IMR-90 (cell line): ENCODE results near the gene SCYGR3. TPM values are rescaled to one million over a fixed set of nuclear protein-coding genes. Genes with fewer than 3 reads are reported as not detected.

Source experiments
- ATAC-seq: fragments of 200-7000 bp; cut with Tn5 transposase; 2 replicates; pipeline ENCODE4 v1.9.1; 2020; ENCODE audit warnings: low read depth, mild to moderate bottlenecking, moderate library complexity
- BruUV-seq: library from RNA; stranded (reverse); fragments of 400-500 nt; replicated peaks from 2 replicates; lab custom pipeline; 2021; lab: Mats Ljungman, UMichigan
- CTCF ChIA-PET: fragments of 300-600 bp; formaldehyde crosslinking; extraction: SDS; loops from one replicate; lab custom pipeline; 2021; ENCODE audit warnings: antibody characterized with exemption; lab: Yijun Ruan, JAX
- POLR2A ChIA-PET: fragments of 300-600 bp; sonication (Branson Sonifier 250); formaldehyde crosslinking; loops from one replicate; lab custom pipeline; 2022; ENCODE audit warnings: antibody characterized with exemption; ENCODE audit not compliant: unreplicated experiment; lab: Charles Lee
- DNase-seq: peaks from one replicate; pipeline ENCODE4 v3.0.0; 2013
- H2AFZ ChIP-seq: replicated peaks from 2 replicates; pipeline ENCODE3; 2013; ENCODE audit warnings: low read length, mild to moderate bottlenecking; ENCODE audit not compliant: poor library complexity
- H2AK5ac ChIP-seq: 2 replicates; pipeline ENCODE4 v1.6.1; 2013; ENCODE audit warnings: low read depth, low read length, inconsistent platforms
- H2AK9ac ChIP-seq: replicated peaks from 2 replicates; pipeline ENCODE3; 2013; ENCODE audit warnings: mild to moderate bottlenecking, low read depth, low read length, moderate library complexity; ENCODE audit not compliant: poor library complexity
- H2BK120ac ChIP-seq: 2 replicates; pipeline ENCODE4 v1.6.1; 2013; ENCODE audit warnings: low read depth, low read length, inconsistent platforms
- H2BK15ac ChIP-seq: 3 replicates; pipeline ENCODE4 v1.6.1; 2013; ENCODE audit warnings: low read depth, low read length, inconsistent platforms
- H2BK20ac ChIP-seq: 2 replicates; pipeline ENCODE4 v1.6.1; 2013; ENCODE audit warnings: low read depth, mild to moderate bottlenecking, inconsistent platforms, low read length, moderate library complexity
- H2BK5ac ChIP-seq: 2 replicates; pipeline ENCODE4 v1.6.1; 2013; ENCODE audit warnings: mild to moderate bottlenecking, low read depth, low read length, inconsistent platforms; ENCODE audit not compliant: poor library complexity, severe bottlenecking
- H3K14ac ChIP-seq: replicated peaks from 2 replicates; pipeline ENCODE4 v1.6.1; 2013; ENCODE audit warnings: low read depth, low read length, inconsistent platforms
- H3K18ac ChIP-seq: 2 replicates; pipeline ENCODE4 v1.6.1; 2013; ENCODE audit warnings: low read depth, low read length, control low read depth
- H3K23ac ChIP-seq: 2 replicates; pipeline ENCODE4 v1.6.1; 2013; ENCODE audit warnings: low read depth, low read length, inconsistent platforms
- H3K27ac ChIP-seq: 2 replicates; pipeline ENCODE4 v1.5.1; 2013; ENCODE audit warnings: mild to moderate bottlenecking, control low read depth, low read length; ENCODE audit not compliant: insufficient read depth
- H3K27me3 ChIP-seq: 2 replicates; pipeline ENCODE4 v1.6.1; 2013; ENCODE audit warnings: low read length; ENCODE audit not compliant: control insufficient read depth, insufficient read depth
- H3K36me3 ChIP-seq: 2 replicates; pipeline ENCODE4 v1.6.1; 2013; ENCODE audit warnings: low read length, mixed read lengths; ENCODE audit not compliant: control insufficient read depth, insufficient read depth
- H3K4ac ChIP-seq: 2 replicates; pipeline ENCODE4 v1.6.1; 2013; ENCODE audit warnings: low read depth, low read length, inconsistent platforms
- H3K4me1 ChIP-seq: 2 replicates; pipeline ENCODE4 v1.6.1; 2013; ENCODE audit warnings: low read length, mixed read lengths; ENCODE audit not compliant: control insufficient read depth, insufficient read depth
- H3K4me2 ChIP-seq: 2 replicates; pipeline ENCODE4 v1.6.1; 2013; ENCODE audit warnings: low read depth, mild to moderate bottlenecking, control low read depth, low read length, moderate library complexity
- H3K4me3 ChIP-seq: 2 replicates; pipeline ENCODE4 v1.5.1; 2013; ENCODE audit warnings: low read depth, mild to moderate bottlenecking, control low read depth, low read length, moderate library complexity; ENCODE audit not compliant: insufficient read depth
- H3K56ac ChIP-seq: 2 replicates; pipeline ENCODE4 v1.6.1; 2013; ENCODE audit warnings: low read length, inconsistent platforms; ENCODE audit not compliant: insufficient read depth; ENCODE audit errors: extremely low read depth
- H3K79me1 ChIP-seq, 2 experiments: 2 replicates each; pipeline ENCODE4 v1.6.1; 2013; ENCODE audit warnings: low read length in 2 of 2, inconsistent platforms in 1 of 2, low read depth in 1 of 2
- H3K9ac ChIP-seq: 2 replicates; pipeline ENCODE4 v1.6.1; 2013; ENCODE audit warnings: low read depth, low read length, control low read depth
- H3K9me1 ChIP-seq: 2 replicates; pipeline ENCODE4 v1.6.1; 2013; ENCODE audit warnings: low read length, inconsistent platforms; ENCODE audit not compliant: insufficient read depth
- H3K9me3 ChIP-seq: 2 replicates; pipeline ENCODE4 v1.6.1; 2013; ENCODE audit warnings: low read length; ENCODE audit not compliant: control insufficient read depth, insufficient read depth
- H4K20me1 ChIP-seq: 2 replicates; pipeline ENCODE4 v1.6.1; 2013; ENCODE audit warnings: low read length, inconsistent platforms; ENCODE audit not compliant: insufficient read depth
- H4K5ac ChIP-seq: 2 replicates; pipeline ENCODE4 v1.6.1; 2013; ENCODE audit warnings: mild to moderate bottlenecking, low read depth, low read length, control low read depth
- H4K8ac ChIP-seq, 2 experiments: 2 replicates each; pipeline ENCODE4 v1.6.1; 2013; ENCODE audit warnings: low read depth in 2 of 2, low read length in 2 of 2, control low read depth in 1 of 2, inconsistent platforms in 1 of 2
- H4K91ac ChIP-seq: 2 replicates; pipeline ENCODE4 v1.6.1; 2013; ENCODE audit warnings: low read depth, low read length, inconsistent platforms; ENCODE audit not compliant: insufficient read depth
- CEBPB ChIP-seq: IDR thresholded peaks from 2 replicates; pipeline ENCODE4 v1.6.1; 2012; ENCODE audit warnings: low read depth, low read length, improper control_type of control experiment
- RFX5 ChIP-seq: IDR thresholded peaks from 2 replicates; pipeline ENCODE4 v1.8.0; 2012; ENCODE audit warnings: low read depth, mild to moderate bottlenecking, low read length, moderate library complexity
- WGBS, 2 experiments: methylation state at CpG; one replicate each; pipeline versions ENCODE4 v1.1.5 to v1.1.7; 2013; ENCODE audit warnings: missing lambda C conversion rate in 2 of 2; ENCODE audit not compliant: insufficient read length in 1 of 2; ENCODE audit errors: extremely low coverage in 2 of 2; 5-methylcytosine and 5-hydroxymethylcytosine counted together
- dilution Hi-C: fragments of 300-500 bp; cut with HindIII; formaldehyde crosslinking; loops from one replicate; pipeline ENCODE4 v1.14.3; 2018; ENCODE audit warnings: low sequenced_read_pairs; ENCODE audit not compliant: unreplicated experiment
- in situ Hi-C: fragments of 300-500 bp; cut with MboI; formaldehyde crosslinking; loops from 3 replicates; pipeline ENCODE4 v1.14.3; 2019; ENCODE audit warnings: low sequenced_read_pairs, inconsistent platforms, mixed read lengths
- intact Hi-C: fragments of 100-400 bp; cut with micrococcal nuclease; formaldehyde crosslinking; loops from 2 replicates; pipeline ENCODE4 v1.10.0; 2022
- polyA plus RNA-seq, 3 experiments: library from polyadenylated mRNA; depleted of rRNA; stranded (reverse); fragments of >200 nt; gene quantifications; 2 replicates each; pipeline ENCODE4 v1.2.3, GENCODE V29; 2012; ENCODE audit warnings: low replicate concordance in 1 of 3
- total RNA-seq: library from RNA; depleted of rRNA; stranded (reverse); fragments of >200 nt; gene quantifications from 2 replicates; pipeline ENCODE4 v1.2.3, GENCODE V29; 2012

SCYGR3 gene
- total and polyA plus RNA-seq, 2 of the 4 experiments (the other 2 are of a cell fraction) = not detected

DNA sequence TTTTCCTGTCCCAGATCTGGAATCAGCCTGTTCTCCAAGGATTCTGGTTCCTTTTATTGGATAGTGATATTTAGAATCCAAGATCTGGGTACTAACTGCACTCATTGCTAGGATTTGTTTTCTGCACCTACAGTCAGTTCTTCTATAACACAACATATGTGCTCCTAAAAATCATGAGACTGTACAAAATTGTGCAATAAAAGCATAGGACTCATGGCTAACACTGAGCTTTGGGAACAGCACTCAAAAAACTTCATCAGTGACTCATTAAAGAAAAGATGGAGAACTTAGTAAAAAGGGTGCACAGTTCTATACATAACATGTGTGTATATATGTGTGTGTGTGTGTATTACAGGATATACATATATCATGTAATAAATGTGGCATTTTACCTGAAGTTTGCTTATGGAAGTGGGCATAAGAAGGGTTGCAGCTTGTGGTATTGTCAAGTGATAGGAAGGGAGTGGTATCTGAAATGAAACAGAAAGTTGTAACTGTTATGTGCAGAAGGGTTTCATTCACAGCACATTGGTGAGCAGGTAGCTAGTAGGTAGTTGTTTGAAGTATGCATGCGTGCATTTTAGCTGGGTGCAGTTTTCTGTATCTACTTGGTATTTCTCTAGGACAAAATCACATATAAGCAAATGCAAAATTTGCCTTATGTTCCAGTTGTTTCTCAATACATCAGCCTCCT, 21.8 kb downstream of the SCYGR3 start:
- peaks cover 2% of the 10 kb centered on the region; the same call in 1 of the 2 replicates for H3K27me3 ChIP-seq
- H3K9ac ChIP-seq = no peak overlapping the region
- DNase-seq (no peak), ATAC-seq (no peak)
- H3K4me2 ChIP-seq = no peak overlapping the region
- intact Hi-C loops = no loop called here
- ChIA-PET POLR2A (no interaction called here), CTCF (no interaction called here)
- H3K9me1 ChIP-seq = no peaks in the 10 kb centered on the region
- no peaks in the 10 kb centered on the region for H3K79me1 ChIP-seq
- H2BK5ac ChIP-seq = no peak overlapping the region
- no peak overlapping the region for H2AK9ac ChIP-seq
- no peak overlapping the region for H2AK5ac ChIP-seq
- H4K8ac ChIP-seq = no peak overlapping the region
- TF ChIP-seq CEBPB (peak; percentile 55), RFX5 (no peak)
- H4K5ac ChIP-seq = no peak overlapping the region
- H2BK15ac ChIP-seq = no peak overlapping the region
- no peak overlapping the region for H4K91ac ChIP-seq
- no peaks in the 10 kb centered on the region for H3K36me3 ChIP-seq
- H4K20me1 ChIP-seq = no peaks in the 10 kb centered on the region
- no peak overlapping the region for H3K4me3 ChIP-seq
- no peak overlapping the region for H2AFZ ChIP-seq
- no peak overlapping the region for H2BK120ac ChIP-seq
- no peak overlapping the region for H3K18ac ChIP-seq
- no peaks in the 10 kb centered on the region for H3K9me3 ChIP-seq
- no peak overlapping the region for H3K23ac ChIP-seq
- H2BK20ac ChIP-seq = no peak overlapping the region
- in situ Hi-C loops = no loop called here
- no peaks in the 10 kb centered on the region for H3K4me1 ChIP-seq
- WGBS, 2 experiments = no CpG with 5 or more reads among the region's 1 CpG
- H3K56ac ChIP-seq = no peak overlapping the region
- BruUV-seq = no TSS peak
- H3K14ac ChIP-seq = no peak overlapping the region
- no peak overlapping the region for H3K4ac ChIP-seq
- H3K27ac ChIP-seq = no peak overlapping the region
- dilution Hi-C loops = no loop called here
